ENCODE results near the gene CDH23.
A peak's percentile ranks its signal among the peaks of the same experiment; 100 is the strongest.

CDH23 gene

GRCh38 chr10:71621231-71622153, 224.8 kb downstream of the CDH23 start:
- CTCF ChIA-PET = interaction anchor here (0.6 to 2.0 kb wide), 5 partner anchors 12 to 1182 kb away, joined by 3 to 12 read pairs (median 3); no protein-coding TSS in a partner anchor
- no peak overlapping the region for H3K27ac ChIP-seq
- no peak for TF ChIP-seq CTCF (conservative IDR thresholded peaks at IDR 0.05; ENCODE audit: low read depth)
- POLR2A ChIA-PET (ENCODE audit: low non-redundant PET) = no interaction called here
- DNase-seq (ENCODE audit: low spot score) = no peak

GRCh38 chr10:71622154-71622526, 225.4 kb downstream of the CDH23 start:
- ChIA-PET CTCF (interaction anchor here (0.6 to 2.0 kb wide), 7 partner anchors 13 to 1182 kb away, joined by 3 to 12 read pairs (median 4); no protein-coding TSS in a partner anchor), POLR2A (ENCODE audit: low non-redundant PET) (no interaction called here)
- peak; percentile 71 for DNase-seq (ENCODE audit: low spot score)
- no peak for TF ChIP-seq CTCF (conservative IDR thresholded peaks at IDR 0.05; ENCODE audit: low read depth)
- no peak overlapping the region for H3K27ac ChIP-seq

- no peak for TF ChIP-seq CTCF (conservative IDR thresholded peaks at IDR 0.05; ENCODE audit: low read depth)
- POLR2A ChIA-PET (ENCODE audit: low non-redundant PET) = no interaction called here
- no peak overlapping the region for H3K27ac ChIP-seq
- CTCF ChIA-PET = interaction anchor here (0.6 to 2.0 kb wide), 5 partner anchors 13 to 315 kb away, joined by 3 to 12 read pairs (median 4); partner anchors contain the start of gene SLC29A3
- no peak for DNase-seq (ENCODE audit: low spot score)
Observed at GRCh38 chr10:71622616-71623015, 225.9 kb downstream of the CDH23 start.

GRCh38 chr10:71623098-71623985, 226.6 kb downstream of the CDH23 start:
- TF ChIP-seq CTCF (conservative IDR thresholded peaks at IDR 0.05; ENCODE audit: low read depth) = no peak
- CTCF ChIA-PET = interaction anchor here (0.6 to 2.0 kb wide), 8 partner anchors 11 to 305 kb away, joined by 3 to 12 read pairs (median 4); partner anchors contain the start of gene SLC29A3
- POLR2A ChIA-PET (ENCODE audit: low non-redundant PET) = no interaction called here
- DNase-seq (ENCODE audit: low spot score) = peak; percentile 40
- H3K27ac ChIP-seq = no peak overlapping the region

- H3K27ac ChIP-seq = no peak overlapping the region
- DNase-seq (ENCODE audit: low spot score) = no peak
- POLR2A ChIA-PET (ENCODE audit: low non-redundant PET) = no interaction called here
- CTCF ChIA-PET = interaction anchor here (0.6 to 1.1 kb wide), 6 partner anchors 11 to 305 kb away, joined by 3 to 5 read pairs (median 3); partner anchors contain the start of gene SLC29A3
- TF ChIP-seq CTCF (conservative IDR thresholded peaks at IDR 0.05; ENCODE audit: low read depth) = no peak
Observed at GRCh38 chr10:71623986-71624291, 227.2 kb downstream of the CDH23 start.

Data from RWPE1 (cell line).